ENCODE results near the gene PRDX6. TPM values are rescaled to one million over a fixed set of nuclear protein-coding genes. Genes with fewer than 3 reads are reported as not detected.
A peak's percentile ranks its signal among the peaks of the same experiment; 100 is the strongest.

The PRDX6 gene
- total and polyA plus RNA-seq, 5 donors = 638 to 760 (median 688) TPM

DNA sequence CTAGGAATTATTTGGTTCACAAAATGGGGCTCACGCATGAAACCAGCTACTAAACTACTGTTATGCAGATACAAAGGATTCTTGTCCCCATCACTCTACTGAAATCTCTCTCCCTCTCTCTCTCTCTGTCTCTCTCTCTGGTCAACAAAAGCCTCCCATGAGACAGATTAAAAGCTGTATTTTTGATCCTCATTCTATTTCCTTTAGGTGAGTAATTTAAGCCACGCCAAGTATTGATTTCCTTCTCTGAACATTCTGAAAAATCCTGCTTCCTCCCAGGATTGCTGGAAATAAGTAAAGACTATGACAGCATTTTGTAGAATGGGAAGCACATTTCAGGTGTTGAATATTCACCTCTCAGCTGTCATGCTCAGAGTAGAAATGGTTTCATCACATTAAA lies 43.7 kb downstream of the PRDX6 start:
- no peaks in the 10 kb centered on the region for H3K9me3 ChIP-seq (ENCODE audit: control insufficient read depth, low read length)
- H3K27me3 ChIP-seq (ENCODE audit: control insufficient read depth, insufficient read depth) = no peaks in the 10 kb centered on the region
- 87% methylated on average over 2 of the region's 2 CpGs for WGBS
- intact Hi-C loops (cut with DNase I) = no loop called here
- no peak overlapping the region for H3K27ac ChIP-seq (ENCODE audit: low read length)
- H3K4me1 ChIP-seq (ENCODE audit: control insufficient read depth, insufficient read depth, low read length) = peaks cover 2% of the 10 kb centered on the region
- DNase-seq = no peak
- no peak overlapping the region for H3K4me3 ChIP-seq (ENCODE audit: low read length)
- ATAC-seq = no peak

DNA sequence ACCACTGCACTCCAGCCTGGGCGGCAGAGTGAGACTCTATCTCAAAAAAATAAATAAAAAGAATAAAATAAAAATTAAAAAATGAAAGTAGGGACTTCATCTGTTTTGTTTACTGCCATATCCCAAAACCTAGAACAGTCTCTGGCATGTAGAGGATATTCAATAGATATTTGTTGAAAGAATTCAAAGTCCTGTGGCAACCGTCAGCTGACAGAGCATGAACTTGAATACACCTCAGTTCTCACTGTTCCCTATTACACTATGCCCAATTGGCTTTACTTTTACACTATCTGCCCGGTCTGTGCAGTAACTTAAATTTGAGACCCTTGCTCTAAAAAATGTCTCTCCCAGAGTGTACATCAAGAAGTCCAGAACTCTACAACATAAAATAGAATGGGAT lies 46.2 kb downstream of the PRDX6 start:
- Histone ChIP-seq H3K4me1 (ENCODE audit: control insufficient read depth, insufficient read depth, low read length) (peaks cover 6% of the 10 kb centered on the region), H3K27me3 (ENCODE audit: control insufficient read depth, insufficient read depth) (no peaks in the 10 kb centered on the region), H3K4me3 (ENCODE audit: low read length) (no peak overlapping the region), H3K9me3 (ENCODE audit: control insufficient read depth, low read length) (no peaks in the 10 kb centered on the region), H3K27ac (ENCODE audit: low read length) (no peak overlapping the region)
- ATAC-seq (no peak), DNase-seq (no peak)
- 97% methylated on average over 3 of the region's 3 CpGs for WGBS
- intact Hi-C loops (cut with DNase I) = no loop called here

DNA sequence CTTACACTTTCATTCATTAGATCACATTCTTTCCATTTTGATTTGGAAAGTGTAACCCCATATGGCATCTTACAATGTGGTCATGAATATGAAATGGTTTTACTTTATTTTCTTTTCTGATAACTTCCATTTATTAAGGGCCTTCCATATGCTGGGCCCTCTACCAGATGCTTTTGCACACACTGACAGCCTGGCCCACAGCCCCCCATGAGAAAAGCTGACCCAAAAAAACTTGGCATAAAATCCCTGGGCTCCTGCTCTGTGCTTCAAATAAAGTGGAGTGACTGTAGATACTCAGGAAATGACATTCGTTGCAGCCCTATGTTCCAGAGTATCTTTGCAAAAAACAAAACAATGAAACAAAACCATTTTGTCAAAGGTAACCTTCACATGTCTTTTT lies 48.8 kb downstream of the PRDX6 start:
- Histone ChIP-seq H3K27me3 (ENCODE audit: control insufficient read depth, insufficient read depth) (no peaks in the 10 kb centered on the region), H3K9me3 (ENCODE audit: control insufficient read depth, low read length) (no peaks in the 10 kb centered on the region), H3K4me3 (ENCODE audit: low read length) (no peak overlapping the region), H3K27ac (ENCODE audit: low read length) (no peak overlapping the region), H3K4me1 (ENCODE audit: control insufficient read depth, insufficient read depth, low read length) (peaks cover 4% of the 10 kb centered on the region)
- DNase-seq (peak in 2 of 3 donors; percentile 32 to 54), ATAC-seq (peak in 1 of 2 donors; percentile 25)
- WGBS = 28% methylated on average over 1 of the region's 1 CpG
- intact Hi-C loops (cut with DNase I) = no loop called here

DNA sequence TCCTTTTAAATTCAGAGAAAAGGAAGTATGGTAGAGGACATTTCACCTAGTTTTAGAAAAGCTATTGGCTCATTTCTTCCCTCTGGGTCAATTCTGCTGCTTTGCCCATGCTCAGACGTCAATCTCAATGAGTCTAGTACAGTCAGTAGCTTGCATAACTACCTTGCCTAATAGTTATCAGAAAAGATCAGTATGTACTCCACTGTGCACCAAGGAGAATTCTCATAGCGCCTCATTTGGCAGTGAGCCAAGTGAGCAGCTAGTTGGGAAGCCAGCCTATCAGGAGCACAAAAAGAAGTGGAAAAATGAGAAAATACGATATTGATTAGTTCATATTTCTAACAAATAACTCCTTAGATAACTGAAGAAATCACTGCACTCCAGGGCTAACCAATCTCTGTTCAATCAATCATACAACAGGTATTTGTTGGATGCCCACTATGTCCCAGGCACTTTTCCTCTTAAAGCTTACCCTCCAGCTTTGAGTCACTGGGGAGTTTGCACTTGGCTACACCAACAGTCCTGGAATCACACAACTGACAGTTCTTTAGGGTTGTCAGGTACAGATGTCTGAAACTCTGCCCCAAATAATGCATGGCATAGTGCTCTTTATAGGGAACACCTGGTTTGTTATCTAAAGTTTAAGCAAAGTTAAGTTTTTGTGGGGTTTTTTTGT lies 50.2 kb downstream of the PRDX6 start:
- Histone ChIP-seq H3K9me3 (ENCODE audit: control insufficient read depth, low read length) (no peaks in the 10 kb centered on the region), H3K27me3 (ENCODE audit: control insufficient read depth, insufficient read depth) (no peaks in the 10 kb centered on the region), H3K4me1 (ENCODE audit: control insufficient read depth, insufficient read depth, low read length) (peaks cover 6% of the 10 kb centered on the region), H3K4me3 (ENCODE audit: low read length) (no peak overlapping the region), H3K27ac (ENCODE audit: low read length) (peak overlapping the region; percentile 46)
- 28% methylated on average over 3 of the region's 3 CpGs for WGBS
- peak; percentile 86 to 89 for ATAC-seq
- intact Hi-C loops (cut with DNase I) = no loop called here
- DNase-seq = peak in 2 of 3 donors; percentile 44 to 70

DNA sequence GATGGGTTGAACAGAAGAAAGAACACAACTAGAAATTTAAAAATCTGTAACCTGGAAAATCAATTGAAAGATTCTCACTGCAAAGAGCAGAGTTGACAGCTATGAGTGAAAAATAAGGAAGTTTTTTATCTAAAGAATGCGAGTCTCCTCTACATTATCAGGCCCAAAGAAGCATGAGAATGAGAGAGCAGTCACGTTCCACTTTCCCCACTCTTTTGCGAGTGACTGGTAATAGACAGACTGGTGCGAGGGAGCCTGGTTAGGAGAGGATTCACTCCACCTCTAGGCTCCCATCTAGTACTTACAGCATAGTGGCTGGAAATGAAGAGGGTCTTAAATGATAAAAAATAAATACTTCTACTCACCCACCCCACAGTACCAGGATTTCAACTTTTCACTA lies 52.0 kb downstream of the PRDX6 start:
- 38% methylated on average over 4 of the region's 4 CpGs for WGBS

DNA sequence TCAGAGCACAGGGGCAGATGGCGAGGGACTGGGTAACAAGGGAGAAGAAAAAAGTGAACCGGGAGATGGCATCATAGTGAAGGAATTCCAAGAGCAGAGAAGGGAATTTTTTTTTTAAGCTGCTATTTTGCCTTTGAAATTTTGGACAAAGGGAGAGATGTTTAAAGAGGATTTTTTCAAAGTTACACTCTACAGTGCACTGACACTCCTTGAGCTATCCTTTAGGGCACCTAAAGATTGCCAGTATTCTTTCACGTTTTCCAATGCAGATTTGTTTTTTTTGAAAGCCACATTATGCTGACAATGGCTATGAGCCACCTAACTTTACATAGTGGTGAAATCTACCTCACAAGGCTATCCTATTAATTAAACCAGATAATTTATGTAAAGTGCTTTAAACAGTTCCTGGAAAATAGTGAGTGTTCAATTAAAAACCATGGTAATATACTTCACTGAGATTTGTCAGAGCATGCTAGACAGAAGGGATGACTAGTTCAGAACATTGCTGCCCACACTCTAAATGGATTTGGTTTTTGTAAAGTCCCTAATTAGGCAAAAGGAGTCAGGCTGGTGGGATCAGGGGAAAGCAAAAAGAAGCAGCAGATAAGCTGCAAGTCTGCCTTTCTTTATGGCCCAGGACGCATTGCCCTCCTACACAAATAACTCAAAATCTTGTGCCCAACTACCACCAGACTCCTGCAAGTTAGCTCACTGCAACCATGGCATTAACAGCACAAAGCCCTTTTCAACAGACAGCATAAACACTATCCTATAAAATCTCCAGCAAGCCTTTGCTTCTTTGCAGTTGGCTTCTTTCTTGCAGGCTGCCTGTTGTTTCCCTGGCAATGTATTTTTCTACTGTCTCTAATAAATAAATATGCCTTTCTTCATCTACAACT lies 53.9 kb downstream of the PRDX6 start:
- Histone ChIP-seq H3K9me3 (ENCODE audit: control insufficient read depth, low read length) (no peaks in the 10 kb centered on the region), H3K27ac (ENCODE audit: low read length) (no peak overlapping the region), H3K4me1 (ENCODE audit: control insufficient read depth, insufficient read depth, low read length) (peaks cover 6% of the 10 kb centered on the region), H3K27me3 (ENCODE audit: control insufficient read depth, insufficient read depth) (no peaks in the 10 kb centered on the region), H3K4me3 (ENCODE audit: low read length) (no peak overlapping the region)
- no peak for ATAC-seq
- WGBS = 70% methylated on average over 4 of the region's 4 CpGs
- intact Hi-C loops (cut with DNase I) = no loop called here
- no peak for DNase-seq

More for the DNA sequence above, 52.0 kb downstream of the PRDX6 start:
- Histone ChIP-seq H3K4me1 (ENCODE audit: control insufficient read depth, insufficient read depth, low read length) (peaks cover 6% of the 10 kb centered on the region), H3K27ac (ENCODE audit: low read length) (no peak overlapping the region), H3K27me3 (ENCODE audit: control insufficient read depth, insufficient read depth) (no peaks in the 10 kb centered on the region), H3K9me3 (ENCODE audit: control insufficient read depth, low read length) (no peaks in the 10 kb centered on the region), H3K4me3 (ENCODE audit: low read length) (no peak overlapping the region)
- intact Hi-C loops (cut with DNase I) = no loop called here
- ATAC-seq (no peak), DNase-seq (no peak)

DNA sequence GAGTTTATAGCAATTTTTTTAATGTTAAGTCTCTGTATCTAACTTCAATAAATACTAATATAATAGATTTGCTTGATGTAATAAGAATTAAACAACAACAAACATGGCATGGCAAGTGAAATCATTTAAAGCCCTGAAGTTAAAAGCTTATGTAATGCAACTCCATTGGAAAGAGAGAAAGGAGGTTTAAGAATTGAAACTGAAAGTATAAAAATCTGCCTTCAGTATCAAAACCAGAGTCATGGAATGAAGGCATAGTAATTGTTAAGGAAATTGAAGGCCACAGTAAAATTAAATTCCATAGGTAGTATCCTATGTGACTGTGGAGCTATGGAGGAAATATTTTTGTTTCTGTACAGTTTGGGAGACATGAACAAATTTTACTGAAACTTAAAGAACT lies 55.1 kb downstream of the PRDX6 start:
- Histone ChIP-seq H3K27me3 (ENCODE audit: control insufficient read depth, insufficient read depth) (no peaks in the 10 kb centered on the region), H3K27ac (ENCODE audit: low read length) (no peak overlapping the region), H3K9me3 (ENCODE audit: control insufficient read depth, low read length) (no peaks in the 10 kb centered on the region), H3K4me3 (ENCODE audit: low read length) (peak overlapping the region; percentile 28), H3K4me1 (ENCODE audit: control insufficient read depth, insufficient read depth, low read length) (peaks cover 3% of the 10 kb centered on the region)
- intact Hi-C loops (cut with DNase I) = no loop called here
- ATAC-seq (no peak), DNase-seq (no peak)

DNA sequence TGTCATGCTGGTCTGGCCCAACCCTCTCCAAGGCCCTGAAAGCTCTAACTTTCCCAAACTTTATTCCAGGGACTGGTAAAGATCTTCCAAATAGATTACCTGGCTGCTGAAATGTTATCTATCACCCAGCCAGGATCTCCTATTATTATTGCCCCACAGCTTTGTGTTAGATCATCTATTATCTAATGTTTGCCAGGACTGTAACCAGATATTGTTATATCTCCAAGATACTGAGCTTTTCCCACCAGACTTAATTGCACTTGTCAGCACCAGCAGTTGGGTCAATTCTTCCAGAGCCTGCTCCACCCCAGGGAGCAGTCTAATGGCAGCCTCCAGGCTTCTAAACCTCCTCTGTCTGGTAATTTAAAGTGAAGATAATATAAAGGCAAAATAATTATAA lies 59.1 kb downstream of the PRDX6 start:
- DNase-seq = no peak
- Histone ChIP-seq H3K27ac (ENCODE audit: low read length) (no peak overlapping the region), H3K4me3 (ENCODE audit: low read length) (no peak overlapping the region), H3K4me1 (ENCODE audit: control insufficient read depth, insufficient read depth, low read length) (peaks cover under 1% of the 10 kb centered on the region), H3K27me3 (ENCODE audit: control insufficient read depth, insufficient read depth) (no peaks in the 10 kb centered on the region), H3K9me3 (ENCODE audit: control insufficient read depth, low read length) (no peaks in the 10 kb centered on the region)
- intact Hi-C loops (cut with DNase I) = no loop called here
- no peak for ATAC-seq

Other genes with a start within 250 kb of the PRDX6 start
- gene SLC9C2, start 125.7 kb downstream of the PRDX6 start, total RNA-seq = under 1 TPM; 0.12 to 0.42 (median 0.32) TPM
- gene SLC9C2, start 125.7 kb downstream of the PRDX6 start, polyA plus RNA-seq = 0.09 TPM
- gene TEX50, start 158.0 kb downstream of the PRDX6 start, total RNA-seq = not detected
- not detected for gene TEX50, start 158.0 kb downstream of the PRDX6 start, polyA plus RNA-seq
- 1 to 10 TPM in 2 of 4 donors, under 1 TPM in 2; 0.93 to 1.4 (median 1.2) TPM for gene ANKRD45, start 192.5 kb downstream of the PRDX6 start, total RNA-seq
- gene ANKRD45, start 192.5 kb downstream of the PRDX6 start, polyA plus RNA-seq = 0.27 TPM
- 10 to 100 TPM; 17.5 to 22.0 (median 21.6) TPM for gene KLHL20, start 237.6 kb downstream of the PRDX6 start, total RNA-seq
- 7.3 TPM for gene KLHL20, start 237.6 kb downstream of the PRDX6 start, polyA plus RNA-seq

Data from right cardiac atrium (tissue), 5 donors.